H1 (cell line): ENCODE measurements around the gene FRMPD4. TPM values are rescaled to one million over a fixed set of nuclear protein-coding genes. Genes with fewer than 3 reads are reported as not detected.

ENCODE experiments used
- CTCF ChIA-PET: fragments of 300-600 bp; sonication (Branson Sonifier 250); formaldehyde crosslinking; loops from one replicate; lab custom pipeline; 2021; ENCODE audit not compliant: partially characterized antibody; lab: Charles Lee
- POLR2A ChIA-PET: fragments of 300-600 bp; sonication (Branson Sonifier 250); formaldehyde crosslinking; loops from one replicate; lab custom pipeline; 2021; ENCODE audit warnings: inconsistent platforms; ENCODE audit not compliant: partially characterized antibody; lab: Charles Lee
- DNase-seq, 2 experiments: peaks; one replicate each; pipeline versions ENCODE4 v3.0.0 to v3.0.0-alpha.2; 2010 to 2022; ENCODE audit warnings: low spot score in 2 of 2, low read depth in 1 of 2, mixed read lengths in 1 of 2
- FAIRE-seq: peaks from 2 replicates; lab custom pipeline; 2011; peaks lifted over from hg19 to GRCh38; lab: Jason Lieb, UNC
- H2AFZ ChIP-seq: 2 replicates; pipeline ENCODE4 v1.8.1; 2012; ENCODE audit warnings: low read length, inconsistent platforms
- H2AK5ac ChIP-seq: 2 replicates; pipeline ENCODE4 v1.6.1; 2013; ENCODE audit warnings: low read depth, low read length
- H2BK120ac ChIP-seq: replicated peaks from 2 replicates; pipeline ENCODE3; 2013; ENCODE audit warnings: low read depth, low read length, inconsistent platforms
- H2BK12ac ChIP-seq: 2 replicates; pipeline ENCODE4 v1.6.1; 2013; ENCODE audit warnings: low read depth, low read length
- H2BK15ac ChIP-seq: 2 replicates; pipeline ENCODE4 v1.6.1; 2013; ENCODE audit warnings: low read length
- H2BK20ac ChIP-seq: 2 replicates; pipeline ENCODE4 v1.6.1; 2013; ENCODE audit warnings: low read length
- H2BK5ac ChIP-seq: 2 replicates; pipeline ENCODE4 v1.6.1; 2013; ENCODE audit warnings: low read depth, low read length
- H3K14ac ChIP-seq: 2 replicates; pipeline ENCODE4 v1.6.1; 2013; ENCODE audit warnings: inconsistent platforms; ENCODE audit not compliant: insufficient read length
- H3K18ac ChIP-seq: 2 replicates; pipeline ENCODE4 v1.6.1; 2013; ENCODE audit warnings: low read length; ENCODE audit errors: extremely low read depth
- H3K23ac ChIP-seq: 2 replicates; pipeline ENCODE4 v1.6.1; 2013; ENCODE audit warnings: inconsistent platforms; ENCODE audit not compliant: insufficient read length
- H3K23me2 ChIP-seq: 2 replicates; pipeline ENCODE4 v1.6.1; 2013; ENCODE audit warnings: low read depth, low read length
- H3K27ac ChIP-seq: 2 replicates; pipeline ENCODE4 v1.6.1; 2011; ENCODE audit warnings: low read depth, low read length, inconsistent platforms
- H3K27me3 ChIP-seq, 4 experiments: replicated peaks in 1 of 4; 1 replicate in 1 of 4; 2 replicates in 3 of 4; pipeline versions ENCODE4 v1.6.1 to v1.8.1; 2011 to 2013; ENCODE audit warnings: low read length in 3 of 4, mild to moderate bottlenecking in 3 of 4, inconsistent platforms in 2 of 4, mixed read lengths in 2 of 4, moderate library complexity in 1 of 4; ENCODE audit not compliant: control insufficient read depth in 3 of 4, insufficient read depth in 3 of 4; ENCODE audit errors: extremely low read depth in 1 of 4
- H3K36me3 ChIP-seq, 4 experiments: 2 replicates each; pipeline versions ENCODE4 v1.6.1 to v1.8.1; 2011 to 2013; ENCODE audit warnings: mild to moderate bottlenecking in 4 of 4, low read length in 3 of 4, moderate library complexity in 2 of 4, control low read depth in 1 of 4, inconsistent platforms in 1 of 4; ENCODE audit not compliant: insufficient read depth in 4 of 4, control insufficient read depth in 2 of 4
- H3K4ac ChIP-seq: replicated peaks from 2 replicates; pipeline ENCODE3; 2013; ENCODE audit warnings: low read length, low read depth, mixed read lengths, inconsistent platforms; ENCODE audit not compliant: insufficient read length
- H3K4me1 ChIP-seq, 4 experiments: replicated peaks in 1 of 4; 1 replicate in 1 of 4; 2 replicates in 3 of 4; pipeline versions ENCODE4 v1.6.1 to v1.8.1; 2011 to 2013; ENCODE audit warnings: low read length in 3 of 4, inconsistent platforms in 2 of 4, mixed read lengths in 1 of 4; ENCODE audit not compliant: insufficient read depth in 4 of 4, control insufficient read depth in 3 of 4
- H3K4me2 ChIP-seq, 2 experiments: 2 replicates each; pipeline versions ENCODE4 v1.6.1 to v1.8.1; 2011 to 2013; ENCODE audit warnings: low read depth in 2 of 2, low read length in 2 of 2, control low read depth in 1 of 2, inconsistent platforms in 1 of 2, mild to moderate bottlenecking in 1 of 2; ENCODE audit not compliant: insufficient read depth in 1 of 2
- H3K4me3 ChIP-seq, 4 experiments: fragments of 200-600, 300-600 bp in 1 of 4; sonication (generic), shearing (Covaris generic), sonication (Bioruptor Twin) in 1 of 4; 2 replicates each; pipeline versions ENCODE4 v1.5.1 to v1.8.1; 2011 to 2016; ENCODE audit warnings: low read length in 4 of 4, low read depth in 3 of 4, control low read depth in 2 of 4, inconsistent platforms in 2 of 4, mild to moderate bottlenecking in 2 of 4, mixed read lengths in 1 of 4, moderate library complexity in 1 of 4; ENCODE audit not compliant: insufficient read depth in 2 of 4; ENCODE audit errors: extremely low read depth in 1 of 4
- H3K56ac ChIP-seq: replicated peaks from 2 replicates; pipeline ENCODE3; 2013; ENCODE audit warnings: low read depth, mild to moderate bottlenecking, mixed read lengths, low read length, inconsistent platforms; ENCODE audit not compliant: insufficient read length
- H3K79me1 ChIP-seq: 2 replicates; pipeline ENCODE4 v1.6.1; 2013; ENCODE audit warnings: low read depth, low read length, control low read depth
- H3K79me2 ChIP-seq, 2 experiments: 2 replicates each; pipeline versions ENCODE4 v1.6.1 to v1.8.1; 2012 to 2013; ENCODE audit warnings: low read length in 2 of 2, mild to moderate bottlenecking in 2 of 2, inconsistent platforms in 1 of 2; ENCODE audit not compliant: insufficient read depth in 2 of 2, control insufficient read depth in 1 of 2
- H3K9ac ChIP-seq, 4 experiments: replicated peaks in 1 of 4; 1 replicate in 1 of 4; 2 replicates in 3 of 4; pipeline versions ENCODE4 v1.6.1 to v1.8.1; 2011 to 2013; ENCODE audit warnings: low read depth in 3 of 4, low read length in 3 of 4, control low read depth in 2 of 4, mild to moderate bottlenecking in 2 of 4, moderate library complexity in 2 of 4, inconsistent platforms in 1 of 4; ENCODE audit errors: extremely low read depth in 1 of 4
- H3K9me3 ChIP-seq, 2 experiments: 2 replicates each; pipeline versions ENCODE4 v1.6.1 to v1.8.1; 2012 to 2013; ENCODE audit warnings: mild to moderate bottlenecking in 2 of 2, moderate library complexity in 2 of 2, control low read depth in 1 of 2, inconsistent platforms in 1 of 2, low read depth in 1 of 2, low read length in 1 of 2, mixed read lengths in 1 of 2; ENCODE audit not compliant: insufficient read depth in 2 of 2
- H4K20me1 ChIP-seq, 2 experiments: replicated peaks in 1 of 2; 2 replicates each; pipeline versions ENCODE3 to v1.8.1; 2011 to 2013; ENCODE audit warnings: inconsistent platforms in 2 of 2, low read length in 2 of 2, mild to moderate bottlenecking in 1 of 2; ENCODE audit not compliant: insufficient read depth in 2 of 2, control insufficient read depth in 1 of 2
- H4K5ac ChIP-seq: 2 replicates; pipeline ENCODE4 v1.6.1; 2013; ENCODE audit warnings: low read length, low read depth, mixed read lengths, inconsistent platforms; ENCODE audit not compliant: insufficient read length
- H4K8ac ChIP-seq: 2 replicates; pipeline ENCODE4 v1.8.0; 2013; ENCODE audit warnings: mild to moderate bottlenecking, moderate library complexity, low read length, inconsistent platforms; ENCODE audit not compliant: insufficient read depth; ENCODE audit errors: extremely low read depth
- H4K91ac ChIP-seq: replicated peaks from 2 replicates; pipeline ENCODE3; 2013; ENCODE audit warnings: low read length, mixed read lengths, inconsistent platforms; ENCODE audit not compliant: insufficient read length
- ATF2 ChIP-seq: IDR thresholded peaks from 2 replicates; pipeline ENCODE4 v1.6.1; 2012; ENCODE audit warnings: low read length, inconsistent platforms
- ATF3 ChIP-seq: IDR thresholded peaks from 2 replicates; pipeline ENCODE4 v1.6.1; 2011; ENCODE audit warnings: low read depth, mild to moderate bottlenecking, low read length; ENCODE audit not compliant: insufficient read depth
- BACH1 ChIP-seq: IDR thresholded peaks from 2 replicates; pipeline ENCODE4 v1.6.1; 2012; ENCODE audit warnings: low read length, improper control_type of control experiment
- BRCA1 ChIP-seq: IDR thresholded peaks from 2 replicates; pipeline ENCODE4 v1.6.1; 2012; ENCODE audit warnings: low read depth, low read length, improper control_type of control experiment
- EGR1 ChIP-seq: IDR thresholded peaks from 2 replicates; pipeline ENCODE4 v1.6.1; 2011; ENCODE audit warnings: low read depth, low read length, borderline replicate concordance
- GTF2F1 ChIP-seq: IDR thresholded peaks from 2 replicates; pipeline ENCODE4 v1.6.1; 2012; ENCODE audit warnings: low read depth, low read length, improper control_type of control experiment, borderline replicate concordance
- HDAC2 ChIP-seq, 2 experiments: fragments of 300-600 bp in 1 of 2; sonication (generic) in 1 of 2; IDR thresholded peaks; 2 replicates each; pipeline ENCODE4 v1.6.1; 2011 to 2012; ENCODE audit warnings: low read depth in 2 of 2, low read length in 2 of 2, mild to moderate bottlenecking in 2 of 2, moderate library complexity in 2 of 2, borderline replicate concordance in 1 of 2, inconsistent platforms in 1 of 2
- JUND ChIP-seq: IDR thresholded peaks from 2 replicates; pipeline ENCODE4 v1.6.1; 2011; ENCODE audit warnings: mild to moderate bottlenecking, improper control_type of control experiment, low read length
- KDM5A ChIP-seq: fragments of 200-600 bp; IDR thresholded peaks from 2 replicates; pipeline ENCODE4 v1.7.1; 2012; ENCODE audit warnings: mild to moderate bottlenecking, low read length, inconsistent platforms, mixed read lengths
- PHF8 ChIP-seq: fragments of 200-600 bp; sonication (generic); conservative IDR thresholded peaks from 2 replicates; pipeline ENCODE4 v1.7.1; 2012; ENCODE audit warnings: low read depth, mild to moderate bottlenecking, inconsistent platforms, low read length, moderate library complexity
- SP2 ChIP-seq: IDR thresholded peaks from 2 replicates; pipeline ENCODE4 v1.6.1; 2012; ENCODE audit warnings: mild to moderate bottlenecking, low read length, inconsistent platforms
- WGBS, 2 experiments: shearing (Covaris generic) in 1 of 2; methylation state at CpG; one replicate each; pipeline versions ENCODE4 v1.1.6 to v1.1.7; 2013 to 2015; ENCODE audit warnings: low lambda C conversion rate in 2 of 2, mixed read lengths in 2 of 2, inconsistent platforms in 1 of 2, low coverage in 1 of 2, missing lambda C conversion rate in 1 of 2; ENCODE audit not compliant: insufficient replicate concordance in 2 of 2, insufficient coverage in 1 of 2, insufficient read length in 1 of 2; ENCODE audit errors: extremely low coverage in 1 of 2, missing lambda C conversion rate in 1 of 2; 5-methylcytosine and 5-hydroxymethylcytosine counted together
- polyA plus RNA-seq, 7 experiments: library from polyadenylated mRNA; depleted of rRNA in 3 of 7; stranded (reverse) in 5 of 7; unstranded in 2 of 7; fragments of >200 nt in 5 of 7; fragments of 200-250 nt in 2 of 7; gene quantifications; 1 replicate in 5 of 7; 2 replicates in 1 of 7; 4 replicates in 1 of 7; pipeline versions ENCODE4 v1.2.1 to v1.2.3, GENCODE V29; 2011 to 2013; ENCODE audit warnings: missing spikeins in 2 of 7, mixed read lengths in 2 of 7
- total RNA-seq: library from RNA; stranded (reverse); fragmentation: NEBNext Ultra II Directional; extraction: Animal tissue kit (Norgen Biotek cat#: 25700); gene quantifications from 2 replicates; pipeline ENCODE4 v1.2.1, GENCODE V29; 2021

FRMPD4 gene
- total and polyA plus RNA-seq, 2 of the 8 experiments (the other 6 are each of a cell fraction or from before 2014, with no cell fraction given): 0.02 to 0.37 TPM

- DNase-seq (no peak), FAIRE-seq (no peak)
- H3K79me1 ChIP-seq: no peaks in the 10 kb centered on the region
- H3K56ac ChIP-seq: no peak overlapping the region
- no peak overlapping the region for H3K4ac ChIP-seq
- H2BK120ac ChIP-seq: no peak overlapping the region
- H3K27ac ChIP-seq: no peak overlapping the region
- no peak overlapping the region for H3K23ac ChIP-seq
- 100% methylated on average over 2 of the region's 4 CpGs; no CpG with 5 or more reads in 1 of the 2 experiments for WGBS, 2 experiments
- H3K36me3 ChIP-seq: no peaks in the 10 kb centered on the region
- H2BK20ac ChIP-seq: no peak overlapping the region
- no peak overlapping the region for H4K5ac ChIP-seq
- H3K4me3 ChIP-seq: no peak overlapping the region
- no peak overlapping the region for H4K8ac ChIP-seq
- H3K18ac ChIP-seq: no peak overlapping the region
- no peaks in the 10 kb centered on the region for H3K79me2 ChIP-seq
- H3K23me2 ChIP-seq: no peaks in the 10 kb centered on the region
- H2BK5ac ChIP-seq: no peak overlapping the region
- no peaks in the 10 kb centered on the region for H3K4me1 ChIP-seq
- H2BK15ac ChIP-seq: no peak overlapping the region
- H3K9ac ChIP-seq: no peak overlapping the region
- no peak overlapping the region for H3K4me2 ChIP-seq
- ChIA-PET POLR2A (no interaction called here), CTCF (interaction anchor here (0.9 kb wide), 1 partner anchor 58 kb away, joined by 4 read pairs; no protein-coding TSS in a partner anchor)
- no peak overlapping the region for H4K91ac ChIP-seq
- H4K20me1 ChIP-seq: no peaks in the 10 kb centered on the region
- no peak overlapping the region for H2AFZ ChIP-seq
- H2BK12ac ChIP-seq: no peak overlapping the region
- no peaks in the 10 kb centered on the region for H3K9me3 ChIP-seq
- H2AK5ac ChIP-seq: no peak overlapping the region
- no peak overlapping the region for H3K14ac ChIP-seq
- H3K27me3 ChIP-seq: no peaks in the 10 kb centered on the region
- TF ChIP-seq SP2 (no peak), JUND (no peak), ATF3 (no peak), BACH1 (no peak), EGR1 (no peak), PHF8 (no peak), BRCA1 (no peak), HDAC2 (IDR thresholded peaks at IDR 0.05; ENCODE audit: borderline replicate concordance in 1 of 2, low read depth in 2 of 2, low read length in 2 of 2) (no peak), ATF2 (no peak), GTF2F1 (no peak), KDM5A (no peak)
These were observed 573.3 kb downstream of the FRMPD4 start for GRCh38 chrX:12711435-12712040.
